ENCODE data around the gene PCDH9.

PCDH9 gene

DNA sequence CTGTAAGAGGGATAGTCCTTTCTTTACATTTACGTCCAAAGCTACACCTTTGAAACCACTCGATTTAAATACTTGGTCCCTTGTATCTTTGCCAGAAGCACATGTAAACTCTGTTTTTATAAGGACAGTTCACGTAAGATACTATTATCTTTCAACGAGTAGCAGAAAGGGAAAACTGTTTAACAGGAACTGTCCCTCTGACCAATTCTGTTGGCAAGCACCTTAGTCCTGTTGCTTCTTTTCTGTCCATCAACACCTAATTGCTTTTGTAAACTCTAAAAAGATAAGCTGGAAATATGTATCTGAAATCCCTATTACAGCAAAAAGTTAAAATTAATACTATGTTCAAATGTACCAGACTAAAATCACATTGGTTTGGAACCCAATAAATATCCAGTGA, 37.4 kb downstream of the PCDH9 start:
- H3K4me3 ChIP-seq (ENCODE audit: low read depth, low read length): no peak overlapping the region
- TF ChIP-seq, protein P1, sequence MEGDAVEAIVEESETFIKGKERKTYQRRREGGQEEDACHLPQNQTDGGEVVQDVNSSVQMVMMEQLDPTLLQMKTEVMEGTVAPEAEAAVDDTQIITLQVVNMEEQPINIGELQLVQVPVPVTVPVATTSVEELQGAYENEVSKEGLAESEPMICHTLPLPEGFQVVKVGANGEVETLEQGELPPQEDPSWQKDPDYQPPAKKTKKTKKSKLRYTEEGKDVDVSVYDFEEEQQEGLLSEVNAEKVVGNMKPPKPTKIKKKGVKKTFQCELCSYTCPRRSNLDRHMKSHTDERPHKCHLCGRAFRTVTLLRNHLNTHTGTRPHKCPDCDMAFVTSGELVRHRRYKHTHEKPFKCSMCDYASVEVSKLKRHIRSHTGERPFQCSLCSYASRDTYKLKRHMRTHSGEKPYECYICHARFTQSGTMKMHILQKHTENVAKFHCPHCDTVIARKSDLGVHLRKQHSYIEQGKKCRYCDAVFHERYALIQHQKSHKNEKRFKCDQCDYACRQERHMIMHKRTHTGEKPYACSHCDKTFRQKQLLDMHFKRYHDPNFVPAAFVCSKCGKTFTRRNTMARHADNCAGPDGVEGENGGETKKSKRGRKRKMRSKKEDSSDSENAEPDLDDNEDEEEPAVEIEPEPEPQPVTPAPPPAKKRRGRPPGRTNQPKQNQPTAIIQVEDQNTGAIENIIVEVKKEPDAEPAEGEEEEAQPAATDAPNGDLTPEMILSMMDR (IDR thresholded peaks at IDR 0.05; ENCODE audit: low read depth, low read length): no peak

DNA sequence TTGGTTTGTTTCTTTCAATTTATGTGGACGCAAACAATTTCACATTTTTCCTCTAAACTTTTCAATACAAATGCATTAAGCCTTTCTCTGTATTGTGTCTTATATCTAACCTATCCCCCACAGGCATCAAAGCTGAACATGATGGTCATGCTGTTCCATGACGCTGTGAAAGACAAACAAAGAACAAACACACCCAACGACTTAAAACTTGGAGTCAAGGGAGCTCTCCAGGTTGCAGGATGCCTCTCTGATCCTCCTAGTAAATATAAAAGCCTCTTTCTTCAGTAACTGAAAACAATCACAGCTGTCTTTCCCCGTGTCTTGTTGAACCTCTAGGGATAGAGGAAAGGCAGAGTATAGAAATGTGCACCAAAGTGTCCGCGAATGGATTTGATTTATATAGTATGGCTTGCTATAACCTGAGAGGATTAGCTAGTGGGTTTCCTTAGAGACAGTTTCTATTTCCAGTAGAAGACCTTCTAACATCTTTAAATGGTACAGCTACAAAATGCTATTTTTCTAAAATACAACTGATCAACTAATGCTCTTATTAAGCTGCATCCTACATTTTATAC, 43.1 kb downstream of the PCDH9 start:
- TF ChIP-seq, protein P1 (IDR thresholded peaks at IDR 0.05; ENCODE audit: low read depth, low read length): no peak
- no peak overlapping the region for H3K4me3 ChIP-seq (ENCODE audit: low read depth, low read length)

DNA sequence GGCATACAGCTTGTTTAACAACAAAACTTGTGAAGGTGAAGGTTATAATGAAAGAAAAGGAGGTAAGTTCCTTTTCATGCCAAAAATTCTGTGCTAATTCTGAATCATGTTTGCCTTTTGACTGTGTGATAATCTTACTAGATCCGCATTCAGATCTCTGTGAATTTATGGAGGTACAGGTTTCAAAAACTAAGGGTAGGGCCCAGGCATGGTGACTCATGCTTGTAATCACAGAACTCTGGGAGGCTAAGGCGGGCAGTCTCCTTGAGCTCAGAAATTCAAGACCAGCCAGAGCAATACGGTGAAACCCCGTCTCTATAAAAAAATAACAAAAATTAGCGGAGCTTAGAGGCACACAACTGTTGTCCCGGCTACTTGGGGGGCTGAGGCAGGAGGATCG, 45.9 kb downstream of the PCDH9 start:
- TF ChIP-seq, protein P1 (IDR thresholded peaks at IDR 0.05; ENCODE audit: low read depth, low read length): no peak
- H3K4me3 ChIP-seq (ENCODE audit: low read depth, low read length): no peak overlapping the region

DNA sequence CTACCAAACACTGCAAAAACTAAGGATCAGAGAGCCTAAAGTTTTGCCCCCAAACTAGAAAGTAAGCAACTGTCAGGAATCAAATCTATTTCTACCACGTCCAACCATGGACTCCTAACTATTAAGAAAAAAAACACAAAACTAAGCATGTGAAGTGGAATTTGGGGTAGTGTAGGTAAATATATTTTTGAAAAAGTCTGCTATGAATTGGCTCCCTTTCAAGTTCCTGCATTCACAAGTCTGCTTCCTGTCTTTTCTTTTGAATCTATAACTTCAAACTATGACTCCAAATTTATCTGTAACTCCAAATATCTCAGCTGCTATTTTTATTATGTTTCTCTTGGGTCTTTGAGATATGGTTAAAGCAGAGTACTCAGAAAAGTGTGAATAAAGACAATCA, 47.0 kb downstream of the PCDH9 start:
- no peak overlapping the region for H3K4me3 ChIP-seq (ENCODE audit: low read depth, low read length)
- TF ChIP-seq, protein P1 (IDR thresholded peaks at IDR 0.05; ENCODE audit: low read depth, low read length): no peak

DNA sequence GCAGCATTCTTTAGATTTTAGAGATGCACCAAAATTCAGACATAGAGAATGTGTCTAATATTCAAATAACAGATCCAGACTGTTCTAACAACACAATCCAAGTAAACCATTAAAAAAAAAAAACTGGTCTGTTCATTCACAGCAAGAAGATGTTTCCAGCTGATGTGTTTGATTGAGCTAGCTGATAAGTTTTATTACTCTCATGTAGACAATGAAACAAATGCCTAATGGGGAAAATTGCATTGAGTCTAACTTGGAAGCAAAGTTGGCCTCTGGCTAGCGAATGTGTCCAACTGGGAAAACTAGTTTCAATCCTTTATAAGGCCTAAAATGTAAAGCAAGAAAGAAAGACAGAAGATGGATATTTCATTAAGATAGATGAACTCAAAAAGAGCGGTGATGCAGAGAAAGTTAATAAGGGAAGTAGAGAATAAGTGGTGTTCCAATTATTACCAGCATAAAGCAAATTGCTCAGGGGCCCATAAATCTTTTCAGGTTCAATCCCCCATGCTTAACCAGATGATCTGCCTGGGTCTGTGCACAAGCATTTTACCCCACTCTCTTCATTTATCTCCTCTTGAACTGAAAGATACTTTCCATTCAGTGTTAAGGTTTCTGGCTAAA, 54.2 kb downstream of the PCDH9 start:
- TF ChIP-seq, protein P1 (IDR thresholded peaks at IDR 0.05; ENCODE audit: low read depth, low read length): no peak
- no peak overlapping the region for H3K4me3 ChIP-seq (ENCODE audit: low read depth, low read length)

DNA sequence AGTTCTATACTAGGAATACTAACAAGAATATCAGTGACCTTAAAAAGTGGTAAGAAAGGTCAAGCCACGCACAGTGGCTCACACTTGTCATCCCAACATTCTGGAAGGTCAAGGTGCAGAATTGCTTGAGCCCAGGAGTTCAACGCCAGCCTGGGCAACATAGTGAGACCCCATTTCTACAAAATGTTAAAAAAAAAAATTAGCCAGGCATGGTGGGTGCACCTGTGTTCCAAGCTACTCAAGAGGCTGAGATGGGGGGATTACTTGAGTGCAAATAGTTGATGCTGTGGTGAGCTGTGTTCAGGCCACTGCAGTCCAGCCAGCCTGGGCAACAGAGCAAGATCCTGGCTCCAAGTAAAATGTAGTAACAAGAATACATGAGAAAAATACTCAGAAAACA, 61.8 kb downstream of the PCDH9 start:
- no peak overlapping the region for H3K4me3 ChIP-seq (ENCODE audit: low read depth, low read length)
- TF ChIP-seq, protein P1 (IDR thresholded peaks at IDR 0.05; ENCODE audit: low read depth, low read length): no peak

DNA sequence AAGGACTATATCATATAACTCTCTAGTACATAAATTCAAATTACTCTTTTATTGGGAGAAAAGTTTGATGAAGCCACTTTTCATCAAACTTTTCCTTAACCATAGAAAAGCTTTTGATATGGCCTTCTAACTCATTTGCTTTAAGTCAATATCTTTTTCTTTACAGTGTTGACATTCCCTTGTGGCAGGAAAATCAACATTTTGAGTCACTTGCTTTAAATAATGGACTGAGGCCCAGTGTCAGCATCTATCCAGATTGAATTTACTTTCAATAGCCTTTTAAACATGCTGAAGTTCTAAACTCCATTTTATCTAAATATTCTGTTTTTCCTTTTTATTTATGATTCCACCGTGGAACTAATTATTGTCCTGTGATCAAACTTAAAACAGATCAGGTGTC, 62.7 kb downstream of the PCDH9 start:
- TF ChIP-seq, protein P1 (IDR thresholded peaks at IDR 0.05; ENCODE audit: low read depth, low read length): no peak
- H3K4me3 ChIP-seq (ENCODE audit: low read depth, low read length): no peak overlapping the region
